ENCODE data around the gene ROBO2.
A peak's percentile ranks its signal among the peaks of the same experiment; 100 is the strongest.

The ROBO2 gene

GRCh38 chr3:77309460-77309859 is 269.6 kb downstream of the ROBO2 start:
- DNase-seq, result no peak
- H3K27me3 ChIP-seq (replicated peaks), result no peaks in the 10 kb centered on the region
- in situ Hi-C loops (cut with HindIII; ENCODE audit: low pct_ligation_motif_present, low sequenced_read_pairs), result no loop called here
- no peaks in the 10 kb centered on the region for H3K36me3 ChIP-seq (replicated peaks)
- H3K27ac ChIP-seq, result no peak overlapping the region
- TF ChIP-seq CTCF (IDR thresholded peaks at IDR 0.05; ENCODE audit: low read depth, low read length, missing control alignments), result no peak
- H3K4me3 ChIP-seq (ENCODE audit: low read depth, low read length), result no peak overlapping the region

GRCh38 chr3:77313843-77314242 is 273.9 kb downstream of the ROBO2 start:
- Histone ChIP-seq H3K36me3 (replicated peaks) (no peaks in the 10 kb centered on the region), H3K27me3 (replicated peaks) (no peaks in the 10 kb centered on the region), H3K4me3 (ENCODE audit: low read depth, low read length) (no peak overlapping the region), H3K27ac (no peak overlapping the region)
- no peak for TF ChIP-seq CTCF (IDR thresholded peaks at IDR 0.05; ENCODE audit: low read depth, low read length, missing control alignments)
- DNase-seq, result no peak
- in situ Hi-C loops (cut with HindIII; ENCODE audit: low pct_ligation_motif_present, low sequenced_read_pairs), result no loop called here

- Histone ChIP-seq H3K27ac (no peak overlapping the region), H3K36me3 (replicated peaks) (no peaks in the 10 kb centered on the region), H3K27me3 (replicated peaks) (no peaks in the 10 kb centered on the region), H3K4me3 (ENCODE audit: low read depth, low read length) (no peak overlapping the region)
- DNase-seq, result peak; percentile 16
- in situ Hi-C loops (cut with HindIII; ENCODE audit: low pct_ligation_motif_present, low sequenced_read_pairs), result no loop called here
- peak; percentile 50 for TF ChIP-seq CTCF (IDR thresholded peaks at IDR 0.05; ENCODE audit: low read depth, low read length, missing control alignments)
Measured at GRCh38 chr3:77319711-77320110, 279.8 kb downstream of the ROBO2 start.

DNA sequence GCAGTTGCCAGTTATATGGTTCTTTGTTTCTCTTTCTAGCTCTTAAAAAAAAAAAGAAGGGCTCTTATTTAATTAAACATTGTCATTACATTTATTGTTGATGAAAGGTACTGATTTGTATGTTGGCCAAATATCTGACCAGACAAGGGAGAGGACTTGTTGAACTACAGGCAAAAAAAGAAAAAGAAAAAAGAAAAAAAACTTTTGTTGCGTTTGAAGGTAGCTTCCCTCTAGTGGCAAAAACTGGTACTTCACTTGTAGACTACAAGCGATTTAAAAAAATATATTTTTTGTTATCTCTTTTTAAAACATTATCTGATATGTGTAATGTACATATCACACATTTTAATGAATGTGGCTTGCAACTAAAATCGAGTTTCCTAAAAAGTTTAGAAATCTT is 280.6 kb downstream of the ROBO2 start:
- Histone ChIP-seq H3K27ac (no peak overlapping the region), H3K27me3 (replicated peaks) (no peaks in the 10 kb centered on the region), H3K4me3 (ENCODE audit: low read depth, low read length) (no peak overlapping the region), H3K36me3 (replicated peaks) (no peaks in the 10 kb centered on the region)
- peak; percentile 57 for TF ChIP-seq CTCF (IDR thresholded peaks at IDR 0.05; ENCODE audit: low read depth, low read length, missing control alignments)
- DNase-seq, result peak; percentile 6
- in situ Hi-C loops (cut with HindIII; ENCODE audit: low pct_ligation_motif_present, low sequenced_read_pairs), result no loop called here

DNA sequence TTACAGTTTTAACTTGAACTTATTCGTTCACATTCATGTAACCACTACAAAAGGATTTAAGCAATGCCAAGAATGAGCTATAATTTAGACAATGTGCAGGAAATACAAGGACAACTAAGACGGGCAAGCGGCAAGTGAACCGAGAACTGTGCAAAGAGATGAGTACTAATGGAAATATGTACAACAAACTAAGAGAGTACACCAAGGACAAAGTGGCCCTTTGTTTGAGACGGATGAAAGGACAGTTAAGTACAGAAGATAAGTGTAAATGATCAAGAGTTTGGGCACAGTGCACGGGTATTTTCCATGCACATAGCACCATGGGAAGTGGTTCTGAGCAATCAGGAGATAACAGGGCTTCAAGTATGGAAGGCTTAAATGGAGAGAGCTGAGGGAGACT is 281.7 kb downstream of the ROBO2 start:
- Histone ChIP-seq H3K4me3 (ENCODE audit: low read depth, low read length) (no peak overlapping the region), H3K36me3 (replicated peaks) (no peaks in the 10 kb centered on the region), H3K27me3 (replicated peaks) (no peaks in the 10 kb centered on the region), H3K27ac (no peak overlapping the region)
- in situ Hi-C loops (cut with HindIII; ENCODE audit: low pct_ligation_motif_present, low sequenced_read_pairs), result no loop called here
- TF ChIP-seq CTCF (IDR thresholded peaks at IDR 0.05; ENCODE audit: low read depth, low read length, missing control alignments), result no peak
- no peak for DNase-seq

DNA sequence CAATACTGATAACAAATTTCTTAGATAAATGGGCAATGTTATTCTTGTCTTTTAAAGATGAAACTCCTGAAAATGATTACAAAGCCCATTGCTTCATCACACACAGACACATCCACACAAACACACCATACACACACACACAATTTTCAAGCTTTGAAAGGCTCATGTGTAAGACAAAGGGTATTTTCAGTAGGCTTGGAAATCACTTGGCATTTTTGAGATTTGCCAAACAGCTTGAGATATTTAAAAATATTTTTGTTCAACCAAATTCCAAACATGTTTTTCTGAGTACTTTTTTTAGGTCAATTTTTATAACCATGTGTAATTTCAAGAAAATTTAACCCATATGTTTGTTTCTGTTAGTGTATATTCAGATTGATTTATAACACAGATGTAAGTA is 283.7 kb downstream of the ROBO2 start:
- Histone ChIP-seq H3K36me3 (replicated peaks) (no peaks in the 10 kb centered on the region), H3K27me3 (replicated peaks) (no peaks in the 10 kb centered on the region), H3K4me3 (ENCODE audit: low read depth, low read length) (no peak overlapping the region), H3K27ac (no peak overlapping the region)
- no peak for DNase-seq
- TF ChIP-seq CTCF (IDR thresholded peaks at IDR 0.05; ENCODE audit: low read depth, low read length, missing control alignments), result no peak
- in situ Hi-C loops (cut with HindIII; ENCODE audit: low pct_ligation_motif_present, low sequenced_read_pairs), result no loop called here
